Measurements from ENCODE around the gene HOGA1.

- TF ChIP-seq POLR2A (IDR thresholded peaks at IDR 0.05; ENCODE audit: extremely low read depth, insufficient read length) (no peak), CTCF (IDR thresholded peaks at IDR 0.05; ENCODE audit: low read depth, low read length) (no peak)
Measured at GRCh38 chr10:97611473-97611872, 27.3 kb downstream of the HOGA1 start.
